AG09309 (cell line): Measurements from ENCODE around the gene BAIAP2L1.

Source experiments
- DNase-seq: peaks from one replicate; pipeline ENCODE4 v3.0.0-alpha.2; 2010; ENCODE audit warnings: low read depth
- H3K4me3 ChIP-seq: 2 replicates; pipeline ENCODE4 v1.5.1; 2011; ENCODE audit warnings: mild to moderate bottlenecking, low read depth, low read length, moderate library complexity; ENCODE audit not compliant: control insufficient read depth
- TF ChIP-seq, protein P1 (sequence below): IDR thresholded peaks from 2 replicates; pipeline ENCODE4 v1.5.1; 2011; ENCODE audit warnings: mild to moderate bottlenecking, low read depth, low read length, inconsistent platforms; ENCODE audit not compliant: insufficient read depth, control insufficient read depth; ENCODE audit errors: missing control alignments

Gene BAIAP2L1

DNA sequence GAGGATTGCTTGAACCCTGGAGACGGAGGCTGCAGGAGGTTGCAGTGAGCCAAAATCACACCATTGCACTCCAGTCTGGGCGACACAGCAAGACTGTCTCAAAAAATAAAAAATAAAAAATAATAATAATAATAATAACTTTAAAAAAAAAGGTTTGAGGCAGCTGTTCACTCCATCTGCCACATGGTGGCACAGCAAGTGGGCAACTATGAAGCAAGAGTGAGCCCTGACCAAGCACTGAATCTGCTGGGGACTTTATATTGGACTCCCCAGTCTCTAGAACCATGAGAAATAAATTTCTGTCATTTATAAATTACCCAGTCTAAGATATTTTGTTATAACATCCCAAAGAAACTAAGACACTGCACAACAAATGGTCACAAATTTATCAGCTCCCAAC is 134.1 kb downstream of the BAIAP2L1 start:
- TF ChIP-seq, protein P1, sequence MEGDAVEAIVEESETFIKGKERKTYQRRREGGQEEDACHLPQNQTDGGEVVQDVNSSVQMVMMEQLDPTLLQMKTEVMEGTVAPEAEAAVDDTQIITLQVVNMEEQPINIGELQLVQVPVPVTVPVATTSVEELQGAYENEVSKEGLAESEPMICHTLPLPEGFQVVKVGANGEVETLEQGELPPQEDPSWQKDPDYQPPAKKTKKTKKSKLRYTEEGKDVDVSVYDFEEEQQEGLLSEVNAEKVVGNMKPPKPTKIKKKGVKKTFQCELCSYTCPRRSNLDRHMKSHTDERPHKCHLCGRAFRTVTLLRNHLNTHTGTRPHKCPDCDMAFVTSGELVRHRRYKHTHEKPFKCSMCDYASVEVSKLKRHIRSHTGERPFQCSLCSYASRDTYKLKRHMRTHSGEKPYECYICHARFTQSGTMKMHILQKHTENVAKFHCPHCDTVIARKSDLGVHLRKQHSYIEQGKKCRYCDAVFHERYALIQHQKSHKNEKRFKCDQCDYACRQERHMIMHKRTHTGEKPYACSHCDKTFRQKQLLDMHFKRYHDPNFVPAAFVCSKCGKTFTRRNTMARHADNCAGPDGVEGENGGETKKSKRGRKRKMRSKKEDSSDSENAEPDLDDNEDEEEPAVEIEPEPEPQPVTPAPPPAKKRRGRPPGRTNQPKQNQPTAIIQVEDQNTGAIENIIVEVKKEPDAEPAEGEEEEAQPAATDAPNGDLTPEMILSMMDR, result peak; percentile 60
- no peak for DNase-seq
- H3K4me3 ChIP-seq, result no peak overlapping the region

DNA sequence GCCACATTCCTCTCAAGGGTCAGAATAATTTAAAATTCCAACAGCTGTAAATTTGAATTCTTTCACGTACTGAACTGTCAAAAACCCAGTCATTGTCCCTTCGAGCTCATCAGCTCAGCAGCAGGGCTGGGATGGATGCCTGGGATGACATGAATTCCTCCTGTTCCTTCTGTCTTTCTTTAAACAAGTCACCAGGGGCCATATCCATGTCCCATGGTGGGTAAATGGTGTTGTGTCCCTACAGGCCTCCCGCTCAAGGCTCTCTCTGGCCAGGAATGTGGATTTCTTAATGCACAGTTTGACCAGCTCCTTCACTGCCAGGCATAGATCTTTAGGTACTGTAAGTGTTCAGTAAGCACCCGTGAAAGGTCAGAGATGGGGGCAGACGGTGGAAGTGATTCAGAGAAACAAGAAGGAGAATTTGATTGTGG is 135.0 kb downstream of the BAIAP2L1 start:
- no peak overlapping the region for H3K4me3 ChIP-seq
- DNase-seq, result no peak
- TF ChIP-seq, protein P1, result no peak

DNA sequence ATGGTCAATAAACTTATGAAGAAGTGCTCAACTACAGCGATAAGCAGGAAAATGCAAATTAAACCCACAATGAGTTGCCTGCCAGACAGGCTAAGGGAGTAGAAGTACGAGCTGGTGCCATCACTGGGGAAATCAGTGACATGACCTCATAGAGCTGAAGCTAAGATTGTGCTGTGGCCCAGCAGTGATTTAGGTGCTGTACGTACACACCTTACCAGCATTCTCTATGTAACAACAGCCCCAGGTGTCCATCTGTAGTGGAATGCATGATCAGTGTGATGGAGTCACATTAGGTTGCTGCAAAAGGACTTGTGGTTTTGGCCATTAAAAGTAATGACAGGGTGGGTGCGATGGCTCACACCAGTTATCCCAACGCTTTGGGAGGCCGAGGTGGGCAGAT is 143.2 kb downstream of the BAIAP2L1 start:
- TF ChIP-seq, protein P1, result no peak
- no peak overlapping the region for H3K4me3 ChIP-seq
- no peak for DNase-seq

DNA sequence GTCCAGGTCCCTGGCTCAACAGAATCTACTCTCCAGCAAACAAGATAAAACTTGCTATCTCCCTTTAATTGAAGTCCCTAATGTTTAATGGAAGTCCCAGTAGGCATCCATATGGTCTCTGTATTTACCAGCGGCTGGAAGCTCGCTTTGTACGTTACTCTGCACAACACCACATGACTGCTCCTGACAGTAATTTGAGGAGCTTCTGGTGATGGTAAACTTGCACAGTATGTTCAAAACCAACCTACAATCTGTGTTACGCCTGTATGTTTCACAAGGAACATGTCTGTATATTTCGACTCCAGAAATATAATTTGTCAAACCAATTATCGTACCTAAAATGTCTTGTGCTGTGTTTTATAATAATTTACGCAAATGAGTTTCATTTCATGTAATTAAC is 144.5 kb downstream of the BAIAP2L1 start:
- no peak overlapping the region for H3K4me3 ChIP-seq
- TF ChIP-seq, protein P1, result no peak
- no peak for DNase-seq

DNA sequence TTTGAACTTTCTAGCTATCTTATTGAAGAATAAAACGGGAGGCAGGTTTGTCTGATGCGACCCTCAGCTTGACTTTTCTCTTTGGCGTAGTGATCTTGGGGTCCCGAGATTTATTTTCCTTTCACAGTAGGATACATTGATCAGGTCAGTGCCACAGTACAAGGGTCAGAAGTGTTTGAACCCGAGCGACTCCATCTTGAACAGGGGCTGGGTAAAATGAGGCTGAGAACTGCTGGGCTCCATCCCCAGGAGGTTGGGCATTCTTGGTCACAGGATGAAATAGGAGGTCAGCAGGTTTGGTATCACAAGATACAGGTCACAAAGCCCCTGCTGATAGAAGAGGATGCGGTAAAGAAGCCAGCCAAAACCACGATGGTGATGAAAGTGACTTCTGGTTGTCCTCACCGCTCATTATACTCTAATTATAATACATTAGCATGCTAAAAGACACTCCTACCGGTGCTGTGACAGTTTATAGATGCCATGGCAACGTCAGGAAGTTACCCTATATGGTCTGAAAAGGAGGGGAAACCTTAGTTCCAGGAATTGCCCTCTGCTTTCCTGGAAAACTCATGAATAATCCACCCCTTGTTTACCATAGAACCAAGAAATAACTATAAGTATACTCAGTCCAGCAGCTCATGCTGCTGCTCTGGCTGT is 145.8 kb downstream of the BAIAP2L1 start:
- TF ChIP-seq, protein P1, result no peak

DNA sequence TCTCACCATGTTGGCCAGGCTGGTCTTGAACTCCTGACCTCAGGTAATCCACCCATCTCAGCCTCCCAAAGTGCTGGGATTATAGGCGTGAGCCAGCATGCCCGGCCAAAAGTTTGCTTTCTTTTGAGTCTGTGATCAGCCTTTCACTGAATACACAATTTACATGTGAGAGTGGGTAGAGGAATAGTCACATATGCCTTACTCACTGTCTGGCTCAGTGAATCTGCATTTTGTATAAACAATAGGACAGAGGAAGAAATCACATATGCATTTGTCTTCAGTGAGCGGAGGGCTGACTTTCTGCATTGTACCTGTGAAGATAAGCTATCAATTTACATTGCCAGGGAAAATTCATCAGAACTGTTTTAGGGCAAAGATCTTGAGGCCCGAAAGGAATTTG is 146.4 kb downstream of the BAIAP2L1 start:
- no peak for DNase-seq
- no peak overlapping the region for H3K4me3 ChIP-seq
- TF ChIP-seq, protein P1, result no peak

More for the DNA sequence above, 145.8 kb downstream of the BAIAP2L1 start:
- no peak overlapping the region for H3K4me3 ChIP-seq
- no peak for DNase-seq
